Activated T-helper 2 cell treated with anti-CD3 and anti-CD28 coated beads, Interferon-gamma antibody, Interleukin-2, Interleukin-4, amounts not matched to agents 10 μg/mL and 5 μg/mL and 100 μg/mL, durations not matched to agents 14 hours and 24 hours and 36 hours (primary cell): ENCODE measurements around the gene ZNF506. TPM values are rescaled to one million over a fixed set of nuclear protein-coding genes. Genes with fewer than 3 reads are reported as not detected.
"Not testable (repeated sequence)": the region's sequence is repeated elsewhere in the genome, so short reads cannot be mapped to it uniquely, and the experiment has no call there.

Experiments used
- DNase-seq: peaks from one replicate; pipeline ENCODE4 v3.0.0; 2021; ENCODE audit warnings: low spot score
- H3K27ac Mint-ChIP-seq: one replicate; pipeline ENCODE4 v1.8.0; 2021; ENCODE audit warnings: mixed read lengths
- H3K27me3 Mint-ChIP-seq: one replicate; pipeline ENCODE4 v1.8.0; 2021; ENCODE audit warnings: low read depth, mixed read lengths
- H3K36me3 Mint-ChIP-seq: one replicate; pipeline ENCODE4 v1.8.0; 2021; ENCODE audit warnings: low read depth, mixed read lengths
- H3K4me1 Mint-ChIP-seq: one replicate; pipeline ENCODE4 v1.8.0; 2021; ENCODE audit warnings: low read depth, mixed read lengths
- H3K4me3 Mint-ChIP-seq: one replicate; pipeline ENCODE4 v1.8.0; 2021; ENCODE audit warnings: low read depth, mild to moderate bottlenecking, moderate library complexity, mixed read lengths
- H3K9me3 Mint-ChIP-seq: one replicate; pipeline ENCODE4 v1.8.0; 2021; ENCODE audit warnings: mixed read lengths
- intact Hi-C: fragments of 100-400 bp; cut with micrococcal nuclease; formaldehyde crosslinking; loops from one replicate; pipeline ENCODE4 v1.15.1; 2023
- total RNA-seq: library from RNA; stranded (reverse); gene quantifications from 2 replicates; pipeline ENCODE4 v1.2.3, GENCODE V29; 2022

The ZNF506 gene
- total RNA-seq, 1 donor from 2014 or later, result 13.2 TPM

GRCh38 chr19:19747357-19748220 lies 74.0 kb downstream of the ZNF506 start:
- H3K9me3 Mint-ChIP-seq, result peaks cover 8% of the 10 kb centered on the region
- no peak overlapping the region for H3K27ac Mint-ChIP-seq
- DNase-seq, result no peak
- no peak overlapping the region for H3K4me3 Mint-ChIP-seq
- intact Hi-C loops, result no loop called here
- H3K4me1 Mint-ChIP-seq, result no peaks in the 10 kb centered on the region
- H3K36me3 Mint-ChIP-seq, result no peaks in the 10 kb centered on the region
- H3K27me3 Mint-ChIP-seq, result no peaks in the 10 kb centered on the region

GRCh38 chr19:19746286-19747213 lies 75.0 kb downstream of the ZNF506 start:
- Mint-ChIP-seq H3K9me3 (peaks cover 6% of the 10 kb centered on the region), H3K27me3 (no peaks in the 10 kb centered on the region), H3K27ac (no peak overlapping the region), H3K4me1 (no peaks in the 10 kb centered on the region), H3K36me3 (no peaks in the 10 kb centered on the region), H3K4me3 (no peak overlapping the region)
- intact Hi-C loops, result no loop called here
- DNase-seq, result no peak

DNA sequence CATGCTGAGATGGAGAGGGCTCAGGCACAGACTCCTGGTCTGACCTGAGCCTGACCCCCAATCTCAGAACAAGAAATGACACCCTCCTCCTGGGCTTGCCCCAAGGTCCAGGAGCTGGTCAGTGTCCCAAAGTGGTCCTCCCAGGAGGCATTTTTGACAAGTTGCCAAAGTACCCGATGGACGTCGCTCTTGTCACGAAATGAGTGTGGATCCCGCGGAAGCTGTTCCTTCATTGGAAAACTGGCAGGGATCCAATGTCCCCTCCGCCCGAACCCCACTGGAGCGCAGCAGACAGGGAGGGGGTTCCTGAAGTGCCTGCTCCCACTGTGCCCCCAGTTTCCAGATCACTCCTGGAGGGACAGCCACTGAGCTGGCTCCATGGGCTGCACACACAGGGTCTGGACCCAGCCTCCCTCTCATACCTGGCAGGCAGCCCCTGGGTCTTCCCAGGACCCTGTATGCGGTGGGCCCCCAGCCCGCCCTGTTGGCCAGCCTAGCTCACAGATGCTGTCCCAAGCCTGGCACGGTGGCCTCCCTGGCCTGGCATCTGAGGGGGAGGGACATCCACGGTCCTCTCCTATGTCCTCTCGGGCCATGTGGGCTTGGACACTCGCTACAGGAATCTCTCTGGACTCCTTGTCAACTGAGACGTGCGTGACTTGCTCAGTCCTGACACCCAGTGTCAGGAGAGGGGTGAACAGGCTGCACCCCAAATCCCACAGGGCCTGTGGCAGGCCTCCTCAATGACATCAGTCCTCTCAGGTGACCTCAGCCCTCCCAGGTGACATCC lies 75.9 kb downstream of the ZNF506 start:
- intact Hi-C loops, result no loop called here
- H3K36me3 Mint-ChIP-seq, result no peaks in the 10 kb centered on the region
- H3K4me1 Mint-ChIP-seq, result no peaks in the 10 kb centered on the region
- H3K27ac Mint-ChIP-seq, result no peak overlapping the region
- no peaks in the 10 kb centered on the region for H3K27me3 Mint-ChIP-seq
- no peak for DNase-seq
- H3K4me3 Mint-ChIP-seq, result no peak overlapping the region
- peaks cover 3% of the 10 kb centered on the region for H3K9me3 Mint-ChIP-seq

DNA sequence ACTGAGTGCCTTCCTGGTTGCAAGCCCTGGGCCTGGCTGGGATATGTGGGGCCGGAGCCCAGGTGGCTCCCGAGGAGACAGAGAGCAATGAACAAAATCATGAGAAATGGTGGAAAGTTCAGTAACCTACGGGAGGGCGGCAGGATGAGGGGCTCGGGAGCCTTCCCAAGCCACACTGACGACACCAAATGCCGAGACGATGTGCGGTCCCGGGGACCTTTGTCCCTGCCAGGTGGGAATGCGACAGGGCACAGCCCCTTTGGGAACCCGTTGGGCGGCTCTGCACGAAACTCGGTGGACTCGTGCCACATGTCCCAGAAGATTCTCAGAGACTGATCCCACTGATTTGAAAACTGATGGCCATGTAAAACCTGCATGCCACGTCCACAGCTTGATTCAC lies 76.9 kb downstream of the ZNF506 start:
- no peaks in the 10 kb centered on the region for H3K27me3 Mint-ChIP-seq
- no peak for DNase-seq

DNA sequence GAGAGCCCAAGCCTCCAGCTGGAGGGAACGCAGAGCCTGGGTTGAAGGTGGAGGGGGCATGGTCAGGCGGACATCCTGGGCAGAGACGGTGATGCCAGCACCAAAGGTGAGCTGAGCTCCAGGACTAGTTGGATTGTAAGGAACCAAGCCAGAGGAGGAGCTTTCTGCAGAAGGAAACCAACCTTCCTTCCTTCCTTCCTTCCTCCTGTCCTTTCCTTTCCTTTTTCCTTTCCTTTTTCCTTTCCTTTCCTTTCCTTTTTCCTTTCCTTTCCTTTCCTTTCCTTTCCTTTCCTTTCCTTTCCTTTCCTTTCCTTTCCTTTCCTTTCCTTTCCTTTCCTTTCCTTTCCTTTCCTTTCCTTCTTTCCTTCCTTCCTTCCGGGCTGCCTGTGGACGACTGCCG lies 77.6 kb downstream of the ZNF506 start:
- not testable (repeated sequence) for H3K4me3 Mint-ChIP-seq, H3K27ac Mint-ChIP-seq

More for the DNA sequence above, 76.9 kb downstream of the ZNF506 start:
- Mint-ChIP-seq H3K36me3 (no peaks in the 10 kb centered on the region), H3K27ac (no peak overlapping the region), H3K4me1 (no peaks in the 10 kb centered on the region), H3K9me3 (peaks cover 3% of the 10 kb centered on the region), H3K4me3 (no peak overlapping the region)
- intact Hi-C loops, result no loop called here

DNA sequence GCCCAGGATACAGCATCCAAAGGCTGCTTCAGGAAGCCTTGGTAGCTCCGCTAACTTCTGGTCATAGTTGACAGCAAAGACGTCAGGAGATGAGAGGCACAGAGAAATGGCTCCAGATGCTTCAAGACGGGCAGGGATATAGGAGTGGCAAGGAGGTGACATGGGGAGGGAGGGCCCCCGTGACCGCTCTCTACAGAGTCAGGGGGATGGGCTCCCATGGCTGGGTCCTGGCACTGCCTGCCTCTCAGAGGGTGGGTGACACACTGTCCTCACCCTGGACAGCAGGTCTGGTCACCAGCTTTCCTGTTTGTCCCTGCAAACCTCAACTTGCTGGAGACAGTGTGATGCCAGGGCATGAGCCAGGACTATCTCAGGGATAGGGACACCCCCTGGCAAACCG lies 78.4 kb downstream of the ZNF506 start:
- Mint-ChIP-seq H3K4me1 (no peaks in the 10 kb centered on the region), H3K9me3 (peaks cover 7% of the 10 kb centered on the region), H3K27ac (no peak overlapping the region), H3K36me3 (no peaks in the 10 kb centered on the region), H3K4me3 (no peak overlapping the region), H3K27me3 (no peaks in the 10 kb centered on the region)
- intact Hi-C loops, result no loop called here
- DNase-seq, result no peak

More for the DNA sequence above, 77.6 kb downstream of the ZNF506 start:
- H3K9me3 Mint-ChIP-seq, H3K36me3 Mint-ChIP-seq, H3K4me1 Mint-ChIP-seq, H3K27me3 Mint-ChIP-seq, DNase-seq, intact Hi-C loops: not testable (repeated sequence)

GRCh38 chr19:19742773-19743172 lies 78.8 kb downstream of the ZNF506 start:
- no peak overlapping the region for H3K27ac Mint-ChIP-seq
- no peak overlapping the region for H3K4me3 Mint-ChIP-seq
- no peaks in the 10 kb centered on the region for H3K36me3 Mint-ChIP-seq
- peaks cover 7% of the 10 kb centered on the region for H3K9me3 Mint-ChIP-seq
- no peak for DNase-seq
- intact Hi-C loops, result no loop called here
- H3K4me1 Mint-ChIP-seq, result no peaks in the 10 kb centered on the region
- no peaks in the 10 kb centered on the region for H3K27me3 Mint-ChIP-seq

Other genes with a start within 250 kb of the ZNF506 start
- gene PBX4, start 203.1 kb downstream of the ZNF506 start, total RNA-seq, result 23.4 and 24.8 TPM in 2 replicates
- 28.9 and 29.8 TPM in 2 replicates for gene LPAR2, start 193.5 kb downstream of the ZNF506 start, total RNA-seq
- gene GMIP, start 178.1 kb downstream of the ZNF506 start, total RNA-seq, result 66.0 and 67.5 TPM in 2 replicates
- 71.6 and 74.8 TPM in 2 replicates for gene ATP13A1, start 158.1 kb downstream of the ZNF506 start, total RNA-seq
- gene ZNF101, start 152.9 kb downstream of the ZNF506 start, total RNA-seq, result 31.8 and 32.1 TPM in 2 replicates
- 4.2 and 4.6 TPM in 2 replicates for gene ZNF14, start 88.6 kb downstream of the ZNF506 start, total RNA-seq
- gene ZNF253, start 44.1 kb upstream of the ZNF506 start, total RNA-seq, result 8.6 and 9.9 TPM in 2 replicates
- 7.1 and 7.6 TPM in 2 replicates for gene ZNF93, start 79.2 kb upstream of the ZNF506 start, total RNA-seq
- gene ZNF682, start 217.8 kb upstream of the ZNF506 start, total RNA-seq, result 4.8 TPM in 2 replicates